DND-41 (cell line): Measurements from ENCODE around the gene GJB5.

ENCODE experiments used
- ATAC-seq: fragments of 200-7000 bp; cut with Tn5 transposase; 3 replicates; pipeline ENCODE4 v1.9.1; 2021; ENCODE audit warnings: low read depth; ENCODE audit not compliant: insufficient read depth
- DNase-seq: peaks from one replicate; pipeline ENCODE4 v3.0.0-alpha.2; 2020
- H2AFZ ChIP-seq: 2 replicates; pipeline ENCODE4 v1.6.0; 2012; ENCODE audit warnings: low read depth, low read length
- H3K27ac ChIP-seq: 2 replicates; pipeline ENCODE4 v1.5.1; 2012; ENCODE audit warnings: low read length, inconsistent platforms
- H3K27me3 ChIP-seq: fragments of 200-600 bp; sonication (generic); 2 replicates; pipeline ENCODE4 v1.6.0; 2012; ENCODE audit warnings: low read length, mild to moderate bottlenecking, inconsistent platforms; ENCODE audit not compliant: insufficient read depth, poor library complexity
- H3K36me3 ChIP-seq: 2 replicates; pipeline ENCODE4 v1.5.1; 2012; ENCODE audit warnings: low read length, inconsistent platforms; ENCODE audit not compliant: insufficient read depth
- H3K4me1 ChIP-seq: 2 replicates; pipeline ENCODE4 v1.5.1; 2012; ENCODE audit warnings: mild to moderate bottlenecking, low read length; ENCODE audit not compliant: insufficient read depth
- H3K4me2 ChIP-seq: 2 replicates; pipeline ENCODE4 v1.6.0; 2012; ENCODE audit warnings: mild to moderate bottlenecking, moderate library complexity, low read length, inconsistent platforms; ENCODE audit not compliant: insufficient read depth
- H3K4me3 ChIP-seq, 2 experiments: fragments of 200-600 bp in 1 of 2; shearing (Covaris generic) in 1 of 2; 2 replicates each; pipeline ENCODE4 v1.5.1; 2012 to 2016; ENCODE audit warnings: inconsistent platforms in 2 of 2, low read length in 2 of 2, mild to moderate bottlenecking in 2 of 2, low read depth in 1 of 2, moderate library complexity in 1 of 2
- H3K79me2 ChIP-seq: 2 replicates; pipeline ENCODE4 v1.6.0; 2012; ENCODE audit warnings: low read length, inconsistent platforms; ENCODE audit not compliant: insufficient read depth
- H3K9ac ChIP-seq: 2 replicates; pipeline ENCODE4 v1.6.0; 2012; ENCODE audit warnings: low read depth, mild to moderate bottlenecking, inconsistent platforms, low read length, moderate library complexity
- H3K9me3 ChIP-seq: 2 replicates; pipeline ENCODE4 v1.5.1; 2012; ENCODE audit warnings: low read length, moderate library complexity, mild to moderate bottlenecking, inconsistent platforms; ENCODE audit not compliant: insufficient read depth, severe bottlenecking
- H4K20me1 ChIP-seq: 2 replicates; pipeline ENCODE4 v1.6.0; 2012; ENCODE audit warnings: low read length; ENCODE audit not compliant: insufficient read depth
- EZH2 ChIP-seq: IDR thresholded peaks from 3 replicates; pipeline ENCODE4 v1.6.1; 2012; ENCODE audit warnings: borderline replicate concordance, low read depth, mild to moderate bottlenecking, moderate library complexity, low read length, inconsistent platforms; ENCODE audit not compliant: severe bottlenecking
- TF ChIP-seq, protein P1 (sequence below): IDR thresholded peaks from 2 replicates; pipeline ENCODE4 v1.5.1; 2012; ENCODE audit warnings: borderline replicate concordance, low read length, moderate library complexity, mild to moderate bottlenecking; ENCODE audit not compliant: poor library complexity, severe bottlenecking; ENCODE audit errors: extremely low read depth

Gene GJB5

DNA sequence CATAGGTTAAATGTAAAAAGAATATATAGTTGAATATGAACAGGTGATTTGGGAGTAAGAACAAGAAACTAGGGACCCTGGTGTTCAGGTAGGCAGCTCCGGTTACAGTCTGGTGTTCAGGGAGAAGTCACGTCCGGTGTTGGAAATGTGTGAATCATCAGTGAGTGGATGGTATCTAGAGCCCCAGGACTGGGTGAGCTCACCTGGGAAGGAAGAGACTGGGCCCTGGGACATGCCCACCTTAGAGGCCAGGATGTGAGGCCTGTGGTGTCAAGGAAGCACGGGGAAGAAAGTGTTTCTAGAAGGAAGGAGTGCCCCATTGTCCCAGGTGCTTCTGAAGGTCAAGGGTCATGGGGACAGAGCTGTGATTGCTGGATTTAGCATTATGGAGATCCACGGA lies 24.7 kb downstream of the GJB5 start:
- Histone ChIP-seq H3K4me3 (no peak overlapping the region), H3K79me2 (no peaks in the 10 kb centered on the region), H3K9me3 (no peaks in the 10 kb centered on the region), H2AFZ (no peak overlapping the region), H3K36me3 (no peaks in the 10 kb centered on the region), H3K27me3 (peaks cover 10% of the 10 kb centered on the region), H3K27ac (no peak overlapping the region), H4K20me1 (no peaks in the 10 kb centered on the region), H3K9ac (no peak overlapping the region), H3K4me1 (no peaks in the 10 kb centered on the region), H3K4me2 (no peak overlapping the region)
- ATAC-seq (no peak), DNase-seq (no peak)
- TF ChIP-seq EZH2: no peak
- TF ChIP-seq, protein P1, sequence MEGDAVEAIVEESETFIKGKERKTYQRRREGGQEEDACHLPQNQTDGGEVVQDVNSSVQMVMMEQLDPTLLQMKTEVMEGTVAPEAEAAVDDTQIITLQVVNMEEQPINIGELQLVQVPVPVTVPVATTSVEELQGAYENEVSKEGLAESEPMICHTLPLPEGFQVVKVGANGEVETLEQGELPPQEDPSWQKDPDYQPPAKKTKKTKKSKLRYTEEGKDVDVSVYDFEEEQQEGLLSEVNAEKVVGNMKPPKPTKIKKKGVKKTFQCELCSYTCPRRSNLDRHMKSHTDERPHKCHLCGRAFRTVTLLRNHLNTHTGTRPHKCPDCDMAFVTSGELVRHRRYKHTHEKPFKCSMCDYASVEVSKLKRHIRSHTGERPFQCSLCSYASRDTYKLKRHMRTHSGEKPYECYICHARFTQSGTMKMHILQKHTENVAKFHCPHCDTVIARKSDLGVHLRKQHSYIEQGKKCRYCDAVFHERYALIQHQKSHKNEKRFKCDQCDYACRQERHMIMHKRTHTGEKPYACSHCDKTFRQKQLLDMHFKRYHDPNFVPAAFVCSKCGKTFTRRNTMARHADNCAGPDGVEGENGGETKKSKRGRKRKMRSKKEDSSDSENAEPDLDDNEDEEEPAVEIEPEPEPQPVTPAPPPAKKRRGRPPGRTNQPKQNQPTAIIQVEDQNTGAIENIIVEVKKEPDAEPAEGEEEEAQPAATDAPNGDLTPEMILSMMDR: no peak

GRCh38 chr1:34779962-34780361 lies 25.1 kb downstream of the GJB5 start:
- Histone ChIP-seq H3K79me2 (no peaks in the 10 kb centered on the region), H3K4me1 (no peaks in the 10 kb centered on the region), H3K36me3 (no peaks in the 10 kb centered on the region), H2AFZ (no peak overlapping the region), H4K20me1 (no peaks in the 10 kb centered on the region; the same call in 1 of the 2 replicates), H3K9ac (no peak overlapping the region), H3K9me3 (no peaks in the 10 kb centered on the region), H3K27me3 (peaks cover 10% of the 10 kb centered on the region), H3K4me3 (no peak overlapping the region), H3K27ac (no peak overlapping the region), H3K4me2 (no peak overlapping the region)
- TF ChIP-seq, protein P1: no peak
- no peak for TF ChIP-seq EZH2
- ATAC-seq (no peak), DNase-seq (no peak)

DNA sequence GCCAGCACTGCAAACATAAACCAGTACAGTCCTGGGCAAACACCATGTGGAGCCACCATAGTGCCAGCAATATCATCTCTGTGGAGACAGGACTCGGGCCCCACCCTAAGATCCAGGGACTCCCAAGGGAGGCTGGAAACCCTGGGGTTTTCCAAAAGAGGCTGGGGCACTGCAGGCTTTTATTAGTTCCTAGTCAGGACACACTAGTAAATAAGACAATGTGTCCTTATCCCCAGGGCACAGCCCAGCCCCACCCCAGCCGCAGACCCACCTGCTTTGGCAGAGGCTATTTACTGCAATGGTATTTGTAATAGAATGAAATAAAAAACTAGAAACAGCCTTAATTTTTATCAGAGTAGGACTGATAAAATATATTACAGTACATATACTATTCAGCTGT lies 25.7 kb downstream of the GJB5 start:
- H3K27me3 ChIP-seq: peaks cover 10% of the 10 kb centered on the region
- no peaks in the 10 kb centered on the region for H3K9me3 ChIP-seq
- DNase-seq: no peak
- H3K9ac ChIP-seq: no peak overlapping the region
- no peak overlapping the region for H3K4me2 ChIP-seq
- no peaks in the 10 kb centered on the region for H3K79me2 ChIP-seq
- H3K4me1 ChIP-seq: no peaks in the 10 kb centered on the region
- H3K4me3 ChIP-seq: no peak overlapping the region
- TF ChIP-seq, protein P1: no peak
- no peak for TF ChIP-seq EZH2
- no peaks in the 10 kb centered on the region for H3K36me3 ChIP-seq
- no peak overlapping the region for H2AFZ ChIP-seq
- H4K20me1 ChIP-seq: no peaks in the 10 kb centered on the region; the same call in 1 of the 2 replicates
- no peak overlapping the region for H3K27ac ChIP-seq
- no peak for ATAC-seq
